ENCODE results near the gene RBM5.

- TF ChIP-seq SREBF2 (IDR thresholded peaks at IDR 0.05) (no peak), POLR2A (IDR thresholded peaks at IDR 0.05; ENCODE audit: low read length) (no peak), NR3C1 (IDR thresholded peaks at IDR 0.05) (no peak)
- TF ChIP-seq, protein P1, sequence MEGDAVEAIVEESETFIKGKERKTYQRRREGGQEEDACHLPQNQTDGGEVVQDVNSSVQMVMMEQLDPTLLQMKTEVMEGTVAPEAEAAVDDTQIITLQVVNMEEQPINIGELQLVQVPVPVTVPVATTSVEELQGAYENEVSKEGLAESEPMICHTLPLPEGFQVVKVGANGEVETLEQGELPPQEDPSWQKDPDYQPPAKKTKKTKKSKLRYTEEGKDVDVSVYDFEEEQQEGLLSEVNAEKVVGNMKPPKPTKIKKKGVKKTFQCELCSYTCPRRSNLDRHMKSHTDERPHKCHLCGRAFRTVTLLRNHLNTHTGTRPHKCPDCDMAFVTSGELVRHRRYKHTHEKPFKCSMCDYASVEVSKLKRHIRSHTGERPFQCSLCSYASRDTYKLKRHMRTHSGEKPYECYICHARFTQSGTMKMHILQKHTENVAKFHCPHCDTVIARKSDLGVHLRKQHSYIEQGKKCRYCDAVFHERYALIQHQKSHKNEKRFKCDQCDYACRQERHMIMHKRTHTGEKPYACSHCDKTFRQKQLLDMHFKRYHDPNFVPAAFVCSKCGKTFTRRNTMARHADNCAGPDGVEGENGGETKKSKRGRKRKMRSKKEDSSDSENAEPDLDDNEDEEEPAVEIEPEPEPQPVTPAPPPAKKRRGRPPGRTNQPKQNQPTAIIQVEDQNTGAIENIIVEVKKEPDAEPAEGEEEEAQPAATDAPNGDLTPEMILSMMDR (IDR thresholded peaks at IDR 0.05) = no peak
Observed at GRCh38 chr3:50089609-50089945, 858 bp downstream of the RBM5 start.
